Subcutaneous abdominal adipose tissue (tissue), 5 donors: Measurements from ENCODE around the gene CDK11A.
"Not testable (repeated sequence)": the region's sequence is repeated elsewhere in the genome, so short reads cannot be mapped to it uniquely, and the experiment has no call there.

Source experiments
- H3K27ac ChIP-seq: one replicate; pipeline ENCODE4 v1.7.0; 2013; ENCODE audit warnings: low read depth, mild to moderate bottlenecking, inconsistent platforms, low read length, moderate library complexity
- H3K27me3 ChIP-seq, 5 donors: one replicate each; pipeline ENCODE4 v1.7.0; 2013; ENCODE audit warnings: low read length in 5 of 5, inconsistent platforms in 1 of 5; ENCODE audit not compliant: control insufficient read depth in 5 of 5, insufficient read depth in 4 of 5
- H3K36me3 ChIP-seq, 5 donors: one replicate each; pipeline ENCODE4 v1.7.0; 2013; ENCODE audit warnings: low read length in 5 of 5; ENCODE audit not compliant: control insufficient read depth in 5 of 5, insufficient read depth in 5 of 5
- H3K4me1 ChIP-seq, 5 donors: one replicate each; pipeline ENCODE4 v1.7.0; 2013; ENCODE audit warnings: low read length in 5 of 5, mild to moderate bottlenecking in 3 of 5, moderate library complexity in 1 of 5; ENCODE audit not compliant: control insufficient read depth in 5 of 5, insufficient read depth in 5 of 5
- H3K4me3 ChIP-seq, 5 donors: one replicate each; pipeline ENCODE4 v1.7.0; 2013; ENCODE audit warnings: low read length in 5 of 5, low read depth in 1 of 5
- H3K9ac ChIP-seq, 5 donors: one replicate each; pipeline ENCODE4 v1.7.0; 2013; ENCODE audit warnings: low read length in 5 of 5, mild to moderate bottlenecking in 4 of 5, moderate library complexity in 3 of 5
- H3K9me3 ChIP-seq, 5 donors: one replicate each; pipeline ENCODE4 v1.7.0; 2013; ENCODE audit warnings: low read length in 5 of 5; ENCODE audit not compliant: control insufficient read depth in 5 of 5
- donor health status: healthy.
- donor health status: healthy.
- donor health status: healthy.
- donor health status: healthy.
- donor health status: healthy.

The CDK11A gene

GRCh38 chr1:1724035-1724864, at the start of gene CDK11A:
Gene CDK11A (minus strand): TSS chr1:1724357. CDS start chr1:1722818, 1,539 bp downstream.
- not testable (repeated sequence) for H3K27me3 ChIP-seq, H3K9me3 ChIP-seq
- Histone ChIP-seq H3K4me1 (peaks cover 0 to 10% (median 8%) of the 10 kb centered on the region in 5 donors), H3K4me3 (peak within 1 kb of the TSS; percentile 64 to 74 (median 69)), H3K36me3 (peaks cover 4 to 19% (median 12%) of the 10 kb centered on the region in 5 donors), H3K27ac (peak within 1 kb of the TSS; percentile 81), H3K9ac (peak within 1 kb of the TSS in 4 of 5 donors; percentile 53 to 81 (median 79))

GRCh38 chr1:1773874-1774273, 49.7 kb upstream of the CDK11A start:
- Histone ChIP-seq H3K9me3 (peaks cover 0 to 5% (median 2%) of the 10 kb centered on the region in 5 donors), H3K9ac (no peak overlapping the region), H3K4me1 (peaks cover 14 to 43% (median 37%) of the 10 kb centered on the region in 5 donors), H3K27ac (no peak overlapping the region), H3K4me3 (no peak overlapping the region), H3K36me3 (peaks cover 0 to 11% (median 8%) of the 10 kb centered on the region in 5 donors), H3K27me3 (no peaks in the 10 kb centered on the region)

GRCh38 chr1:1771096-1771495, 46.9 kb upstream of the CDK11A start:
- no peak overlapping the region for H3K4me3 ChIP-seq
- H3K4me1 ChIP-seq = peaks cover 8 to 18% (median 16%) of the 10 kb centered on the region in 5 donors

GRCh38 chr1:1770102-1770501, 45.9 kb upstream of the CDK11A start:
- no peak overlapping the region for H3K27ac ChIP-seq
- H3K9ac ChIP-seq = no peak overlapping the region
- H3K36me3 ChIP-seq = peaks cover 0 to 23% (median 12%) of the 10 kb centered on the region in 5 donors
- H3K4me3 ChIP-seq = no peak overlapping the region
- peaks cover 0 to 8% (median 6%) of the 10 kb centered on the region in 5 donors for H3K4me1 ChIP-seq
- H3K9me3 ChIP-seq = peaks cover 0 to 5% (median 2%) of the 10 kb centered on the region in 5 donors
- H3K27me3 ChIP-seq = no peaks in the 10 kb centered on the region

More at GRCh38 chr1:1771096-1771495, 46.9 kb upstream of the CDK11A start:
- Histone ChIP-seq H3K27me3 (no peaks in the 10 kb centered on the region), H3K9me3 (peaks cover 0 to 5% (median 2%) of the 10 kb centered on the region in 5 donors), H3K36me3 (peaks cover 0 to 23% (median 12%) of the 10 kb centered on the region in 5 donors), H3K9ac (no peak overlapping the region), H3K27ac (no peak overlapping the region)

- Histone ChIP-seq H3K27ac (no peak overlapping the region), H3K36me3 (peaks cover 2 to 39% (median 23%) of the 10 kb centered on the region in 5 donors), H3K27me3 (no peaks in the 10 kb centered on the region), H3K4me1 (peaks cover 0 to 16% (median 11%) of the 10 kb centered on the region in 5 donors), H3K9ac (no peak overlapping the region), H3K9me3 (peaks cover 0 to 5% (median 2%) of the 10 kb centered on the region in 5 donors), H3K4me3 (no peak overlapping the region)
Observed at GRCh38 chr1:1768249-1768992, 44.3 kb upstream of the CDK11A start.

GRCh38 chr1:1764876-1765470, 40.8 kb upstream of the CDK11A start:
- H3K9me3 ChIP-seq = no peaks in the 10 kb centered on the region
- no peak overlapping the region for H3K9ac ChIP-seq
- peaks cover 0 to 61% (median 41%) of the 10 kb centered on the region in 5 donors for H3K36me3 ChIP-seq
- H3K4me3 ChIP-seq = no peak overlapping the region
- H3K27me3 ChIP-seq = no peaks in the 10 kb centered on the region
- H3K4me1 ChIP-seq = peaks cover 0 to 27% (median 14%) of the 10 kb centered on the region in 5 donors
- H3K27ac ChIP-seq = no peak overlapping the region

- H3K9me3 ChIP-seq = no peaks in the 10 kb centered on the region
- peaks cover 0 to 36% (median 21%) of the 10 kb centered on the region in 5 donors for H3K4me1 ChIP-seq
- peaks cover 0 to 71% (median 51%) of the 10 kb centered on the region in 5 donors for H3K36me3 ChIP-seq
- peak overlapping the region; percentile 60 for H3K27ac ChIP-seq
- H3K9ac ChIP-seq = peak overlapping the region in 2 of 5 donors; percentile 30 to 31
- H3K27me3 ChIP-seq = no peaks in the 10 kb centered on the region
- no peak overlapping the region for H3K4me3 ChIP-seq
Observed at GRCh38 chr1:1763657-1764621, 39.8 kb upstream of the CDK11A start.

- Histone ChIP-seq H3K4me3 (no peak overlapping the region), H3K36me3 (peaks cover 0 to 69% (median 49%) of the 10 kb centered on the region in 5 donors), H3K4me1 (peaks cover 2 to 52% (median 35%) of the 10 kb centered on the region in 5 donors), H3K9ac (no peak overlapping the region), H3K9me3 (no peaks in the 10 kb centered on the region), H3K27ac (peak overlapping the region; percentile 46), H3K27me3 (no peaks in the 10 kb centered on the region)
Observed at GRCh38 chr1:1761504-1762376, 37.6 kb upstream of the CDK11A start.
